GM06990 (cell line): ENCODE measurements around the gene FRMD6.

ENCODE experiments used
- DNase-seq: peaks from one replicate; pipeline ENCODE4 v3.0.0-alpha.2; 2011; ENCODE audit not compliant: insufficient read length; ENCODE audit errors: extremely low read depth
- H3K27me3 ChIP-seq: replicated peaks from 2 replicates; pipeline ENCODE4 v1.6.0; 2011; ENCODE audit warnings: low read length; ENCODE audit not compliant: control insufficient read depth, insufficient read depth
- H3K36me3 ChIP-seq: 2 replicates; pipeline ENCODE4 v1.5.1; 2011; ENCODE audit warnings: low read length; ENCODE audit not compliant: control insufficient read depth, insufficient read depth
- H3K4me3 ChIP-seq: replicated peaks from 2 replicates; pipeline ENCODE4 v1.5.1; 2011; ENCODE audit warnings: low read depth, mild to moderate bottlenecking, control low read depth, low read length
- CTCF ChIP-seq: IDR thresholded peaks from 2 replicates; pipeline ENCODE4 v1.5.1; 2011; ENCODE audit warnings: low read length, control low read depth, mild to moderate bottlenecking, inconsistent platforms; ENCODE audit not compliant: insufficient read depth, poor library complexity, severe bottlenecking

FRMD6 gene

GRCh38 chr14:51682411-51682810, 30.7 kb downstream of the FRMD6 start:
- Histone ChIP-seq H3K4me3 (no peak overlapping the region), H3K36me3 (no peaks in the 10 kb centered on the region), H3K27me3 (no peaks in the 10 kb centered on the region)
- no peak for DNase-seq
- no peak for TF ChIP-seq CTCF

GRCh38 chr14:51684760-51685159, 33.0 kb downstream of the FRMD6 start:
- Histone ChIP-seq H3K4me3 (no peak overlapping the region), H3K36me3 (no peaks in the 10 kb centered on the region), H3K27me3 (no peaks in the 10 kb centered on the region)
- DNase-seq = no peak
- no peak for TF ChIP-seq CTCF

- H3K27me3 ChIP-seq = no peaks in the 10 kb centered on the region
- H3K4me3 ChIP-seq = no peak overlapping the region
- no peak for TF ChIP-seq CTCF
- DNase-seq = no peak
- no peaks in the 10 kb centered on the region for H3K36me3 ChIP-seq
These were observed 39.5 kb downstream of the FRMD6 start for GRCh38 chr14:51691176-51691575.

GRCh38 chr14:51692646-51693045, 40.9 kb downstream of the FRMD6 start:
- Histone ChIP-seq H3K36me3 (no peaks in the 10 kb centered on the region), H3K4me3 (no peak overlapping the region), H3K27me3 (no peaks in the 10 kb centered on the region)
- no peak for TF ChIP-seq CTCF
- DNase-seq = no peak

- no peak for TF ChIP-seq CTCF
- H3K4me3 ChIP-seq = no peak overlapping the region
- no peaks in the 10 kb centered on the region for H3K36me3 ChIP-seq
- no peaks in the 10 kb centered on the region for H3K27me3 ChIP-seq
- no peak for DNase-seq
These were observed 46.1 kb downstream of the FRMD6 start for GRCh38 chr14:51697848-51698247.

- H3K36me3 ChIP-seq = no peaks in the 10 kb centered on the region
- no peak for TF ChIP-seq CTCF
- DNase-seq = no peak
These were observed 50.2 kb downstream of the FRMD6 start for GRCh38 chr14:51701951-51702350.

More at GRCh38 chr14:51701951-51702350, 50.2 kb downstream of the FRMD6 start:
- H3K4me3 ChIP-seq = no peak overlapping the region
- H3K27me3 ChIP-seq = no peaks in the 10 kb centered on the region
